HepG2 (cell line): Measurements from ENCODE around the gene CDH13. TPM values are rescaled to one million over a fixed set of nuclear protein-coding genes. Genes with fewer than 3 reads are reported as not detected.

Experiments used
- ATAC-seq: fragments of 200-7000 bp; cut with Tn5 transposase; 3 replicates; pipeline ENCODE4 v1.9.1; 2020; ENCODE audit warnings: mild to moderate bottlenecking, moderate library complexity
- BruUV-seq: library from RNA; stranded (reverse); fragments of 400-500 nt; replicated peaks from 2 replicates; lab custom pipeline; 2021; lab: Mats Ljungman, UMichigan
- CTCF ChIA-PET: fragments of 300-600 bp; formaldehyde crosslinking; extraction: SDS; loops from one replicate; lab custom pipeline; 2021; ENCODE audit warnings: low total read pairs, inconsistent platforms, low intra/inter-chr PET ratio; lab: Yijun Ruan, JAX
- POLR2A ChIA-PET: fragments of 350-600 bp; sonication (Branson Sonifier 250); formaldehyde crosslinking; loops from one replicate; lab custom pipeline; 2020; ENCODE audit warnings: antibody characterized with exemption, inconsistent platforms; lab: Yijun Ruan, JAX
- DNase-seq: peaks from one replicate; pipeline ENCODE4 v3.0.0-alpha.2; 2015; ENCODE audit warnings: low spot score
- FAIRE-seq: peaks from 3 replicates; lab custom pipeline; 2011; peaks lifted over from hg19 to GRCh38; lab: Jason Lieb, UNC
- H2AFZ ChIP-seq: one replicate; pipeline ENCODE4 v1.6.1; 2011; ENCODE audit warnings: low read length, inconsistent platforms
- H3K27ac ChIP-seq: fragments of 300-600 bp; 3 replicates; pipeline ENCODE4 v1.8.0; 2011; ENCODE audit warnings: mixed run types, mild to moderate bottlenecking, mixed read lengths, low read length, inconsistent platforms; ENCODE audit not compliant: insufficient read depth; ENCODE audit errors: extremely low read length
- H3K27me3 ChIP-seq, 2 experiments: fragments of 200-600 bp in 1 of 2; 2 replicates in 1 of 2; 3 replicates in 1 of 2; pipeline versions ENCODE4 v1.6.0 to v1.8.0; 2011; ENCODE audit warnings: low read length in 2 of 2, mild to moderate bottlenecking in 2 of 2, moderate library complexity in 2 of 2, inconsistent platforms in 1 of 2; ENCODE audit not compliant: insufficient read depth in 2 of 2, control insufficient read depth in 1 of 2
- H3K36me3 ChIP-seq, 2 experiments: fragments of 200-600 bp in 1 of 2; replicated peaks in 1 of 2; 2 replicates in 1 of 2; 3 replicates in 1 of 2; pipeline versions ENCODE4 v1.5.1 to v1.8.0; 2011; ENCODE audit warnings: low read length in 2 of 2, inconsistent platforms in 1 of 2; ENCODE audit not compliant: insufficient read depth in 2 of 2, control insufficient read depth in 1 of 2
- H3K4me1 ChIP-seq: 2 replicates; pipeline ENCODE4 v1.5.1; 2012; ENCODE audit warnings: low read length, inconsistent platforms; ENCODE audit not compliant: insufficient read depth
- H3K4me2 ChIP-seq: 2 replicates; pipeline ENCODE4 v1.6.0; 2011; ENCODE audit warnings: low read depth, low read length, inconsistent platforms
- H3K4me3 ChIP-seq, 3 experiments: fragments of 200-600 bp in 1 of 3; sonication (generic), shearing (Covaris generic) in 1 of 3; replicated peaks in 1 of 3; 2 replicates each; pipeline ENCODE4 v1.5.1; 2011 to 2016; ENCODE audit warnings: low read length in 3 of 3, inconsistent platforms in 2 of 3, low read depth in 2 of 3, mild to moderate bottlenecking in 2 of 3, control low read depth in 1 of 3, mixed read lengths in 1 of 3; ENCODE audit not compliant: insufficient read depth in 1 of 3
- H3K79me2 ChIP-seq: one replicate; pipeline ENCODE4 v1.6.1; 2011; ENCODE audit warnings: low read length, inconsistent platforms; ENCODE audit not compliant: insufficient read depth
- H3K9ac ChIP-seq: 2 replicates; pipeline ENCODE4 v1.6.0; 2011; ENCODE audit warnings: mild to moderate bottlenecking, low read depth, low read length, inconsistent platforms; ENCODE audit not compliant: insufficient read depth
- H3K9me3 ChIP-seq: 2 replicates; pipeline ENCODE4 v1.5.1; 2012; ENCODE audit warnings: mild to moderate bottlenecking, low read length
- H4K20me1 ChIP-seq: 2 replicates; pipeline ENCODE4 v1.6.0; 2011; ENCODE audit warnings: inconsistent platforms, mild to moderate bottlenecking, low read length, moderate library complexity; ENCODE audit not compliant: insufficient read depth
- ETS1 ChIP-seq: sonication (generic); formaldehyde crosslinking; IDR thresholded peaks from 2 replicates; pipeline ENCODE4 v1.4.0; 2020; ENCODE audit warnings: missing genetic modification reagents
- HMG20A ChIP-seq: IDR thresholded peaks from 2 replicates; pipeline ENCODE4 v1.6.1; 2016; ENCODE audit warnings: borderline replicate concordance
- MZF1 ChIP-seq: sonication (generic); formaldehyde crosslinking; IDR thresholded peaks from 2 replicates; pipeline ENCODE4 v1.8.1; 2023; ENCODE audit warnings: mild to moderate bottlenecking, missing genetic modification reagents, borderline replicate concordance
- SPEN ChIP-seq: sonication (generic); formaldehyde crosslinking; IDR thresholded peaks from 2 replicates; pipeline ENCODE4 v1.5.1; 2020; ENCODE audit warnings: low read depth, mild to moderate bottlenecking, missing genetic modification reagents
- YY1 ChIP-seq: IDR thresholded peaks from 2 replicates; pipeline ENCODE4 v1.6.1; 2011; ENCODE audit warnings: low read length, low read depth, moderate library complexity, mild to moderate bottlenecking; ENCODE audit not compliant: insufficient read depth, insufficient replicate concordance
- ZBTB44 ChIP-seq: sonication (generic); formaldehyde crosslinking; IDR thresholded peaks from 2 replicates; pipeline ENCODE4 v1.4.0; 2020; ENCODE audit warnings: missing genetic modification reagents
- ZKSCAN1 ChIP-seq: fragments of 150-350 bp; IDR thresholded peaks from 2 replicates; pipeline ENCODE4 v1.6.1; 2014; ENCODE audit warnings: low read length
- WGBS: methylation state at CpG from one replicate; pipeline ENCODE4 v1.1.6; 2017; ENCODE audit warnings: low lambda C conversion rate; 5-methylcytosine and 5-hydroxymethylcytosine counted together
- in situ Hi-C: cut with HindIII; loops from 2 replicates; pipeline ENCODE4 v1.10.0; 2017; ENCODE audit warnings: low pct_unique_long_range_greater_than_20kb; ENCODE audit not compliant: extremely low pct_ligation_motif_present
- intact Hi-C: fragments of 100-400 bp; cut with micrococcal nuclease; formaldehyde crosslinking; loops from one replicate; pipeline ENCODE4 v1.10.0; 2022; ENCODE audit not compliant: unreplicated experiment
- polyA plus RNA-seq, 8 experiments: library from polyadenylated mRNA; depleted of rRNA in 3 of 8; stranded (reverse) in 7 of 8; unstranded in 1 of 8; fragments of >200 nt; fragmentation: Illumina TruSeq in 4 of 8; extraction: Trizol in 4 of 8; gene quantifications; 2 replicates each; pipeline versions ENCODE4 v1.2.1 to v1.2.3, GENCODE V29; 2011 to 2016; ENCODE audit warnings: low read depth in 4 of 8, missing spikeins in 1 of 8, mixed read lengths in 1 of 8; ENCODE audit not compliant: insufficient read depth in 1 of 8
- total RNA-seq, 5 experiments: library from RNA; depleted of rRNA; stranded (reverse); fragments of >200 nt; fragmentation: Illumina TruSeq; extraction: Trizol; gene quantifications; 2 replicates each; pipeline ENCODE4 v1.2.3, GENCODE V29; 2016; ENCODE audit warnings: low read depth in 1 of 5

CDH13 gene
- total and polyA plus RNA-seq, 2 of the 13 experiments (the other 11 are each of a cell fraction or from before 2014, with no cell fraction given) = not detected

GRCh38 chr16:83402160-83402814 lies 775.5 kb downstream of the CDH13 start:
- Histone ChIP-seq H3K79me2 (no peaks in the 10 kb centered on the region), H4K20me1 (no peaks in the 10 kb centered on the region), H3K4me1 (no peaks in the 10 kb centered on the region), H3K9ac (no peak overlapping the region), H3K36me3 (no peaks in the 10 kb centered on the region), H3K27ac (no peak overlapping the region), H2AFZ (no peak overlapping the region), H3K27me3 (no peaks in the 10 kb centered on the region; a peak in 1 of 5 replicates), H3K4me2 (no peak overlapping the region), H3K4me3 (no peak overlapping the region), H3K9me3 (peaks cover 11% of the 10 kb centered on the region; the same call in 1 of the 2 replicates)
- CTCF ChIA-PET = no interaction called here
- DNase-seq (no peak), ATAC-seq (no peak), FAIRE-seq (no peak)
- 23% methylated on average over 6 of the region's 6 CpGs for WGBS
- TF ChIP-seq MZF1 (CRISPR knock-in tag) (no peak), ZBTB44 (CRISPR knock-in tag) (no peak), YY1 (no peak), ETS1 (no peak), SPEN (CRISPR knock-in tag) (no peak), HMG20A (no peak), ZKSCAN1 (no peak)
- BruUV-seq = no TSS peak
- intact Hi-C loops (no loop called here), in situ Hi-C loops (no loop called here)
- POLR2A ChIA-PET = no interaction called here
